ENCODE results near the gene PTPRO.

The PTPRO gene

GRCh38 chr12:15532364-15532977 lies 210.2 kb downstream of the PTPRO start:
- TF ChIP-seq POLR2A (IDR thresholded peaks at IDR 0.05; ENCODE audit: low read length) (no peak), GATA1 (IDR thresholded peaks at IDR 0.05; ENCODE audit: low read depth, low read length) (no peak)
- peak; percentile 55 to 70 for DNase-seq

GRCh38 chr12:15534322-15534721 lies 212.0 kb downstream of the PTPRO start:
- peak; percentile 17 to 47 for DNase-seq
- TF ChIP-seq POLR2A (IDR thresholded peaks at IDR 0.05; ENCODE audit: low read length) (no peak), GATA1 (IDR thresholded peaks at IDR 0.05; ENCODE audit: low read depth, low read length) (no peak)

GRCh38 chr12:15534874-15535273 lies 212.6 kb downstream of the PTPRO start:
- DNase-seq = peak in 1 of 2 experiments; percentile 35
- TF ChIP-seq GATA1 (IDR thresholded peaks at IDR 0.05; ENCODE audit: low read depth, low read length) (no peak), POLR2A (IDR thresholded peaks at IDR 0.05; ENCODE audit: low read length) (no peak)

GRCh38 chr12:15535352-15535781 lies 213.1 kb downstream of the PTPRO start:
- TF ChIP-seq GATA1 (IDR thresholded peaks at IDR 0.05; ENCODE audit: low read depth, low read length) (no peak), POLR2A (IDR thresholded peaks at IDR 0.05; ENCODE audit: low read length) (no peak)

GRCh38 chr12:15536446-15536845 lies 214.1 kb downstream of the PTPRO start:
- no peak for DNase-seq
- TF ChIP-seq GATA1 (IDR thresholded peaks at IDR 0.05; ENCODE audit: low read depth, low read length) = no peak
- no peak for TF ChIP-seq POLR2A (IDR thresholded peaks at IDR 0.05; ENCODE audit: low read length)

More at GRCh38 chr12:15535352-15535781, 213.1 kb downstream of the PTPRO start:
- peak; percentile 39 to 61 for DNase-seq

- TF ChIP-seq GATA1 (IDR thresholded peaks at IDR 0.05; ENCODE audit: low read depth, low read length) (no peak), POLR2A (IDR thresholded peaks at IDR 0.05; ENCODE audit: low read length) (no peak)
- DNase-seq = no peak
These were observed 216.6 kb downstream of the PTPRO start for GRCh38 chr12:15538881-15539280.

GRCh38 chr12:15540005-15540404 lies 217.7 kb downstream of the PTPRO start:
- TF ChIP-seq GATA1 (IDR thresholded peaks at IDR 0.05; ENCODE audit: low read depth, low read length) = no peak
- TF ChIP-seq POLR2A (IDR thresholded peaks at IDR 0.05; ENCODE audit: low read length) = no peak
- DNase-seq = no peak

GRCh38 chr12:15540469-15540872 lies 218.2 kb downstream of the PTPRO start:
- no peak for DNase-seq
- TF ChIP-seq GATA1 (IDR thresholded peaks at IDR 0.05; ENCODE audit: low read depth, low read length) = no peak
- TF ChIP-seq POLR2A (IDR thresholded peaks at IDR 0.05; ENCODE audit: low read length) = no peak

GRCh38 chr12:15541996-15542631 lies 219.8 kb downstream of the PTPRO start:
- no peak for DNase-seq
- no peak for TF ChIP-seq GATA1 (IDR thresholded peaks at IDR 0.05; ENCODE audit: low read depth, low read length)
- TF ChIP-seq POLR2A (IDR thresholded peaks at IDR 0.05; ENCODE audit: low read length) = no peak

- TF ChIP-seq POLR2A (IDR thresholded peaks at IDR 0.05; ENCODE audit: low read length) = no peak
- no peak for TF ChIP-seq GATA1 (IDR thresholded peaks at IDR 0.05; ENCODE audit: low read depth, low read length)
These were observed 221.0 kb downstream of the PTPRO start for GRCh38 chr12:15543347-15543746.

GRCh38 chr12:15544589-15544988 lies 222.3 kb downstream of the PTPRO start:
- TF ChIP-seq POLR2A (IDR thresholded peaks at IDR 0.05; ENCODE audit: low read length) (no peak), GATA1 (IDR thresholded peaks at IDR 0.05; ENCODE audit: low read depth, low read length) (no peak)
- DNase-seq = no peak

More at GRCh38 chr12:15543347-15543746, 221.0 kb downstream of the PTPRO start:
- no peak for DNase-seq

GRCh38 chr12:15545334-15545733 lies 223.0 kb downstream of the PTPRO start:
- no peak for TF ChIP-seq GATA1 (IDR thresholded peaks at IDR 0.05; ENCODE audit: low read depth, low read length)
- no peak for TF ChIP-seq POLR2A (IDR thresholded peaks at IDR 0.05; ENCODE audit: low read length)
- no peak for DNase-seq

- DNase-seq = no peak
- no peak for TF ChIP-seq GATA1 (IDR thresholded peaks at IDR 0.05; ENCODE audit: low read depth, low read length)
- no peak for TF ChIP-seq POLR2A (IDR thresholded peaks at IDR 0.05; ENCODE audit: low read length)
These were observed 223.9 kb downstream of the PTPRO start for GRCh38 chr12:15546102-15546701.

GRCh38 chr12:15547063-15547462 lies 224.8 kb downstream of the PTPRO start:
- TF ChIP-seq POLR2A (IDR thresholded peaks at IDR 0.05; ENCODE audit: low read length) (no peak), GATA1 (IDR thresholded peaks at IDR 0.05; ENCODE audit: low read depth, low read length) (no peak)
- DNase-seq = no peak
